GM19351 (cell line): ENCODE measurements around the gene MAD1L1.

Source experiments
- ATAC-seq: cut with Tn5 transposase; IDR thresholded peaks from one replicate; pipeline ENCODE4 v1.9.1; 2021; ENCODE audit warnings: mild to moderate bottlenecking, moderate library complexity; ENCODE audit not compliant: unreplicated experiment

The MAD1L1 gene

DNA sequence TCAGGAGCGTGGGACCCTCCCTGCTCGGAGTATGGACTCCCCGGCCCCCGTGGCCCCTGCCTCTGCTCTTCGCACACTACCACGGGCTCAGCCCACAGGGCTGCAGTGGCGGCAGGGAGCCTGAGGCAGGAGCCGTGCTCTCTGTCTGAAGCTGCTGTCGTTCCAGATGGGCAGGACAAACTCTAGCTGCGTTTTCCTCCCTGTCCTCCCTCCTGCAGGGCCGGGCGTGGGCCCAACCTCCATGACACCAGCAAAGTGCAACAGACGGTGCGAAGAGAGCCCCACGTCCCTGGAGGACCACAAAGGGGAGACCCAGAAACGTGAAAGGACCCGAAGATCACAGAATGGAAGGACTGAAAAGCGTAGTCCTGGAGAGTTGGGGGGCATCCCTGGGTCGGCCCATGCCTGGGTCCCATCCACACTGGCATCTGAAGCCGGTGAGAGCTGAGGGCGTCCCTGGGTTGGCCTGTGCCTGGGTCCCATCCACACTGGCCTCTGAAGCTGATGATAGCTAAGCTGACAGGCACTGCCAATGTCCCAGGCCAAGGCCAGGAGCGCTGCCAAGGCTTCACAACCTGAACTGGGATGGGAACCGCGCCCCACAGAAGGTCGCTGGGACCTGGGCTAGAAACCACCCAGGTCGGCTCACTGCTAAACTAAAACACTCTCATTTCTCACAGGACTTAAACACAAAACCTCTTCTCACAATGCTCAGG is 267.0 kb downstream of the MAD1L1 start:
- ATAC-seq, result no peak

DNA sequence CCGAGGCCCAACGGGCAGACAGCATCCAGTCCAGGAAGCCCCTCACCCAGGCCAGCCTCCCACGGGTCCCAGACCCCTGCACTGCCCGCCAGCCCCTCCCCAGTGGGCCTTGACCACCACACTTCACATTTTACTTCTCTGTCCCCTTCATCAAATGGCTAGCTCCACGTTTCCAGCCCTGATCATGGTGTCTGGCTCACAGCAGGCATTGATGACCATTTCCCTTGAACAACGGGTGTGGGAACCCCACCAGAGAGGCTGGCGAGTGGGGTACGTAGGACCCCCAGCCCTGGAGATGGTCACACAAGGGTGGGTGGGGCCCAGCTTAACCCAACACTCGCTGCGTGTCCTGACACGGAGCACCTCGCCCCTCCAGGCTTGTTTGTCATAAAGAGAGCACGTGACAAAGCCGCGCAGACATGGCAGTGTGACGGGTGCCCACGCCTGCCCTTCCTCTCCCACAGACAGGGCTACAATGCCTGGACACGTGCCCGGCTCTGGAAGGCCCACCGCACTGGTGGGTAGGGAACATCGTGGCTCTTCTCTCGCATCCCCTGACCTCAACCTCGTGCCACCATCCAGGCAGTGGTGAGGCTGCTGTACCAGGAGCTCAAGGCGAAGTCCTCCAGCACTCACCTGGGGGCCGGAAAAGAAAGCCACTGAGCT is 267.7 kb downstream of the MAD1L1 start:
- no peak for ATAC-seq

DNA sequence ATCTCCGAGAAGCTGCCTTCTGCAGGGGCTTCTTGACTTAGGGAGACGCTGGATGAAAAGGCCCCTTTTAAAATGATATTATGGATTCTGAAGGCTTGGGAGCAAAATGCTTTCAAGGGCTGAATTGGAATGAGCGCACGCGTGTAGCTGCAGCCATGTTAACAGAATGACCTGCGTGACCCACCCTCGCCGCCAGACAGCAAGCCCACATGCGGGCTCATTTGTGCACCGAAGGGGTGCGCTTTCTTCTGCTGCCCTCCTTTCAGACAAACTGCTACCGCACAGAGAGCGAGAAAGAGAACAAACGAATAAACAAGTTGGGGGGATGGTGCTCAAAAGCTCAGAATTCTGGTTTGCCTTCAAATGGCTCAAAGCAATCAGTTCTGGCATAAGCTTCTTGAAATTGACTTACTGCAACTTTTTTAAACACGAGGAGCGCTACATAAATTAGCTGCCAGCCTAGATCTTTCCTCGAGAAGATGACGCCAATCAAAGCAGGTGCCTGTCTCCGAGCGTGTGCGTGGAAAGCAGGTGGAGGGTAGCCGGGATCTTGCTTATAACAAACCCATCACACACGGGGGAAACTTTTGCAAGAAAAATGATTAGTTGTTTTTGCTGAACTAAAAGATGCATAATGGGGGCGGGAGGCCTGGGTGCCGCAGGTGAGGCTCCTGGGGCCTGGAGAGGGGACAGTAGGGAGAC is 268.4 kb downstream of the MAD1L1 start:
- ATAC-seq, result no peak

DNA sequence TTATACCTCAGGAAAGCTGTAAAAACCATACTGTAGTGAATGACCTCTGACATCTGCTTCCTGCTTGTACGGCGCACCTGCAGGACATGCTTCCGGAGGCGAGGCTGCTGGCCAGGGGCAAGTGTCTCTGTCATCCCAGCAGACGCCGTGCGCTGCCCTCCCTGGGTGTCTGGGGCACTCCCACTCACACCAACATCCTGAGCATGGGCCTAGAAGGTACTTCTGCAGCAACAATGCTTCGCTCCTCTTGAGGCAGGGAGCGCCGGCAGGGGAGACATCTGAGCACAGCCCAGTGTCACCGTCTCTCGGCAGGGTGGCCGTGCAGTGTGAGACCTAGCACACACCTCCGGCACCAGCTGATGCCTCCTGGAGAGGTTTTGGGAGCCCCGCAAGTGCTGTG is 269.2 kb downstream of the MAD1L1 start:
- no peak for ATAC-seq

DNA sequence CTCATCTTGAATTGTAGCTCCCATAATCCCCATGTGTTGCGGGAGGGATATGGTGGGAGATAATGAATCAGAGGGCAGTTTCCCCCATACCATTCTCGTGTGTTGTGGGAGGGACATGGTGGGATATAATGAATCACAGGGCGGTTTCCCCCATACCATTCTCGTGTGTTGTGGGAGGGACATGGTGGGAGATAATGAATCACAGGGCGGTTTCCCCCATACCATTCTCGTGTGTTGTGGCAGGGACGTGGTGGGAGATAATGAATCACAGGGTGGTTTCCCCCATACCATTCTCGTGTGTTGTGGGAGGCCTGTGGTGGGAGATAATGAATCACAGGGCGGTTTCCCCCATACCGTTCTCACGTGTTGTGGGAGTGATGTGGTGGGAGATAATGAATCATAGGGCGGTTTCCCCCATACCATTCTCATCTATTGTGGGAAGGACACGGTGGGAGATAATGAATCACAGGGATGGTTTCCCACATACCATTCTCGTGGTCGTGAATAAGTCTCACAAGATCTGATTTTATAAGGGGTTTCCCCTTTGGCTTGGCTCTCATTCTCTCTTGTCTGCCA is 271.0 kb downstream of the MAD1L1 start:
- no peak for ATAC-seq

DNA sequence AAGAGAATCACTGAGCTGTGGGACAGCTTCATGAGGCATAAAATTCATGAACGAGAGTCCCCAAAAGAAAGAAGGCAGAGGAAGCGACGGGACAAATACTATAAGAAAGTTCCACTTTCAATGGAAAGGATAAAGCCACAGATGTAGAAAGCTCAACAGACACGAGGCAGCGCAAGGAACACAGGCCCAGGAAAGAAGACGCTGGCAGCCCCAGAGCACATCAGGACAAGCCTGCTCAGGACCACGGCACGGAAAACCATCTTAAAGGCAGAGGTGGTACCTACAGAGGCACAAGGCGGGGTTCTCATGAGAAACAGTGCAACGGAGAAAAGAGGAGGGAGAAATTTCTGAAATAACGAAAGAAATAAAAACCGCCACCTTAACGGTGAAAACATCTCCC is 273.4 kb downstream of the MAD1L1 start:
- no peak for ATAC-seq

DNA sequence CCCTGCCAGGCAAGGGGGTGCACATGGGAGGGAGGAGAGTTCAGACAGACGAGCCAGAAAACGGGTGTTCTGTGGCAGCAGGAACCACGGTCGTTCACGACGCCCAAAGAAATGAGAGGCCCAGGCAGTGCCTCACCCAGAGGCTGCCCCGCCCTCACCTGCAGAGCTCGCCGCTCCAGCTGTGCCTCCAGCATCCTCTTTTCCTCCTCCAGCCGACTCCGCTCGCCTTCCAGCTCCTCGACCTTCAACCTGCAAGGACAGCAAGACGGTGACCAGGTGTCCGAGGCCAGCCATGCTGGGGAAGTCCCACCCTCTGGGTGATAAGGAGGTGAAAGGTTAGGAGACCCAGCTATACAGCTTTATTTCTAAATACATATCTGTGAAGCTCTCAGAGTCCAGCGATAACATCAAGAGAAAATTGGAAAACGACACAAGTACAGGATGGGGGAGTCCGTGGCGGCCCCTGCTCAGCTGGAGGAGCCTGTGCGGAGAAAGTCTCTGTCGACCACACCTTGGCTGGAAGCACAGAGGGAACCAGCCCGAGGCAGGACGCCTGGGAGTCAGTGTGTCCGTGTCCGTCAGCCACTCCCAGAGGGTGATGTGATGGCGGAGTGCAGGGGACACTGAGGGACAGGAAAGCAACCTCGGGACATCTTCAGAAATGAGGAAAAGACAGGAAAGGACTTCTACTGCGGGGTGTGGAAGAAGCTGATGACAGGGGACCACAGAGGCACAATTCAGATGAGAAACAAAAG is 275.1 kb downstream of the MAD1L1 start:
- no peak for ATAC-seq

DNA sequence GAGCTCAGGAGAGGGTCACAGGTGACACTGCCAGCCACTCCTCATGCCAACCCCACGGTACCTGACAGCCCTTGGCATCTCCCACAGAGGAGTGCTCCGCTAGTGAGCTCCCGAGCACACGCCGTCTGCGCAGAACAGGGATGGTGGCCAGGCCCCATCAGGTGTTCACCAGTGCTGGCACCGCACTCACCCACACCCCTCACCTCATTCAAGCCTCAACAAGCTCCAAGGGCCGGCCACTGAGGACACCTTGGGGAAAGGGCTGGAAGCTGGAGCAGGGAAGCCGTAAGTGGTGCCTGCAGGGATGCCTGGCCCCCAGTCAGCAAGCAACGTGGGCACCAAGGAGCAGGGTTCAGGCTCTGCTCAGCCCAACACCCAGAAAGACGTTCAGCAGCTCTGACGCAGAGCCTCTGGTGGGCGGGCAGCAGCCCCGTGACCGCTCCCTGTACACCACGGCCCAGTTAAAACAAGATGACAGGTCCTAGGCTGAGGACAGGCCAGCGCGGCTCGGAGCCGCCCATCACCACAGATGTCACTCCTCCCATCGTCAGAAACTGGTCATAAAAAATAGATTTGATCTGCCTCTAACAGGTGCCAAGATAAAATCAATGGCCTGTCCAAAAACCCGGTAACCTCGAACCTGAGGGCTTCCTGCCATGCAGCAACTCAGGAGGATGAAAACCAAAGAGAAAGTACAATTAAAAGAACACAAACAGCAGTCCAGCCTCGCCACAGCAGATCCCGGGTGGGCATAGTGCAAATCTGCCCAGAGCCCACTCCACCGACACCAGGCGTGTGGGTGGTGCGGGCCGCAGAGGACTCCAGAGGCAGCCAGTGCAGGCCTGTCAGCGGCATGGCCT is 275.9 kb downstream of the MAD1L1 start:
- no peak for ATAC-seq

DNA sequence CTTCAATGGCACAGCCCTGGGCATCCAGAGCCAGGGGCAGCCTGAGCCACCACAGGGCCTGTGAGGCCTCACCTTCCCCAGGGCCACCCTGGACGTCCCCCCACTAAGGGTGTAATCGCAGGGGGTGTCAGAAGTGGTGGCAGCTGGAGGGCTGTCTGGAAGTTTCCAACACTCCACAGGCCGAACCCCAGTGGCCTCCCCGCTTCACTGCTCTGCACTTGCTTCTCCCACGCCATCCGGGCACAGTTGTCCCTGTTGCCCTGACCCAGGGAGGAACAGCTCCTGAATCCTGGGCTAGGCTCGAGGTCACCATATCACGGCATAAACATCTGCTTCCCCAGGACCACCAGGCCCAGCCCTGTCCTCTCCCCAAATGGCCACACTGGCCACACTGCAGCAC is 276.6 kb downstream of the MAD1L1 start:
- no peak for ATAC-seq

DNA sequence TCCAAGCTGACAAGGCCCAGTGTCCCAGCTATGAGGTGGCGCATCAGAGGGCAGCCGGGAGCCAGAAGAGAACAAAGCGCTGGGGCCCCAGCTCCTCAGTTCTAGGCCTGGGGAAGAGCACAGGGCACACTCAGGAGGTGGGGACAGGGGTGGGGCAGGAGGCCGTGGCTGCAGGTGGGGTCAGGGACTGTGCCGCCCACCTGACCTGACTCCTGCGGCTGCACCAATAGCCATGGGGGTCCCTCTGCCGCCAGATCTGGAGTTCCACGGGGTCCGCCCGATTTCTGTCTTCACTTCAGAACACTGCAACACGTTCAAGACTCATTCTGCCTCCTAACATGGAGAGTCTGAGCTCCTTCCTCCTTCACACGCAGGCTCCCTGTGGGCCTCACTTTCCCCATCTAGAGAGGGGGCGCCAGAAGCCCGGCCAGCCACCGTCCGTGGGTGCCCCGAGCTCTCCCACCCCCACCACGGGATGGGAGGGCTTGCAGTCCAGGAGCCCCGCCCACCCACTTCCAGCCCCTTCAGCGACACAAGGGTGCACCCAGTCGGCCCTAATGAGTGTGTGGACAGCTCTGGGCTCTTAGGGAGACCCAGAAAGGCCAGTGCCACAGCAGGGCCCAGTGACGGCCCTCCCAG is 278.3 kb downstream of the MAD1L1 start:
- ATAC-seq, result no peak

DNA sequence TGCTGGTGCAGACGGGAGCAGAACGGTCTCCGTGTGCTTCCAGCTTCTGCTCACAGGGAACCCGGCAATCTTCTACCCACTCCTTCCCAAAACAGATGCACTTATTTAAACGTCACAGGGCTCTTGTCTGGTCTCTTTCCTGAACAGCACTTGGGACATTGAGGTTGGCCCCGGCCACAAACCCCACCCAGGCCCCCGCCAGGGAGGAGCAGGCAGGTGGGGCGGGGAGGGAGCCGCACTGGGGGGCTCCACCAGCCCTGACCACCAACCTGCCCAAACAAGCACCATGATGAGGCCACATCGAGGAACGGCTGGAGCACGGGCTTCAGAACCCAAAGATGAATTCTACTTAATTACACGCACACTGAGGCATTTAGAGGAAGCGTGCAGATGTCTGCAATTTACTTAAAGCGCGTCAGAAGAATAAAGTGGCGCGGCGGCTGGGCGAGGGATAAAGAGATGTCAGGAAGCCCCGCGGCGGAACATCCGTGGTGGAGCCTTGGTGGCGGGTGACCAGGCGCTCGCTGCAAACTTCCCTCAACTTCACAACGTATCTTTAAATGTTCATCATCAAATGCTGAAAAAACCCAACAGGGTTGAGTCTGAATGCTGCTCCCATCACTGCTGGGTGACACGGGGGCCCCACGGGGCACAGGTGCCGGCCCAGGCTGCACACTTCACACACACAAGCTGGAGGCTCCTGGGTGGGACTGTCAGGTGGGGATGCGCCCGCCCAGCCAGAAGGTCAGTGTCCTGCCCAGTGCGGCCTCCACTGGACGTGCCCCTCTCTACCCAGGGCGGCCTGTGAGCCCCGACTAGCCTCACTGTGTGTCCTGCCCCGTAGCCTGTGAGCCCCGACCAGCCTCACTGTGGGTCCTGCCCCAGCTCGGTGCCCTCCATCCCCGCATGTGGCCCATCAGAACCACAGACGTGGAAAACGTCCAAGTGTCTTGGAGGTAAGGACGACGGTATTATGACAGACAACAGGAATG is 279.2 kb downstream of the MAD1L1 start:
- no peak for ATAC-seq

DNA sequence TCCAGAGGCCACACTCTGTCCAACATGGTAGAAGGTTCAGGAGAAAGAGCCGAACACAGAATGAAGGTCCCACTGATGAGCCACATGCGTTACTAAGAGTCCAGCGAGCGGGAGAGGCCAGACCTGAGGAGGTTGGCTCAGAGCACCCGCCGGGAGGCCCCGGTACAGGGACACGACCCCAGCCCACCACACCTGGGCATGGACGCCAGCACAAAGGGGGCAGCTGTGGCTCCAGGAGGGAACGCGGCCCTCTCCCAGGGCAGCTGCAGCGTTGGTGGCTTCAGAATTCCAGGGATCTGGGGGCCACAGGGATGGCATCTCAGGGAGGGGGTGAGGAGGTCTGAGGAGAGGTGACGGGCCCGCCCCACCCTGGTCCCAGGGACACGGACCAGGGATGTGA is 280.0 kb downstream of the MAD1L1 start:
- ATAC-seq, result no peak

DNA sequence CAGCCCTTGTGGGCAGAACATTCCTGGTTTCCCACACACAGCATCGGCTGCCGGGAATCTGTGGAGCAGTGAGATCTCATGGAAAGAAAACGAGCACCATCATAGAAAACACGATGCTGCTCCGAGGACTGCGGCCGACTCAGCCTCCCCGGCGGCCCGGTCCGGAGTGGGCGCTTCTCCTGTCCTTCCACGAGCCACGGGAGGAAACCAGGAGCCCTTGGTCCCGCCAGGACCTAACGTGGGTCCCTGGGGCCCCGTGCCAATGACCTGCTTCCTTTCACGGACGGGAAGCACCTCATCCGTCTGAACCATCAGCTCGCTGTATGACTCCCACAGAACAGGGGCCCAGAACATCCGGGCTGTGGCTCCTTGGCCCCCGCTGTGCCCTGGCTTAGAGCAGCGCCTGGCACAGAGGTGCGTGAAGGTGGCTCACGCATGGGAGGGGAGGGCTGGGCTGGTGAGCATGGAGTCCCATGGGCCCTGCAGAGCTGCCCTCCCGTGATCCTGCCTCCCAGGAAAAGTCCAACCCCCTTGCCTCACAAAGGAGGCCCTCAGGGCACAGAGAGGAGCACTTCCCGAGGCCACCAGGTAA is 280.5 kb downstream of the MAD1L1 start:
- ATAC-seq, result no peak

DNA sequence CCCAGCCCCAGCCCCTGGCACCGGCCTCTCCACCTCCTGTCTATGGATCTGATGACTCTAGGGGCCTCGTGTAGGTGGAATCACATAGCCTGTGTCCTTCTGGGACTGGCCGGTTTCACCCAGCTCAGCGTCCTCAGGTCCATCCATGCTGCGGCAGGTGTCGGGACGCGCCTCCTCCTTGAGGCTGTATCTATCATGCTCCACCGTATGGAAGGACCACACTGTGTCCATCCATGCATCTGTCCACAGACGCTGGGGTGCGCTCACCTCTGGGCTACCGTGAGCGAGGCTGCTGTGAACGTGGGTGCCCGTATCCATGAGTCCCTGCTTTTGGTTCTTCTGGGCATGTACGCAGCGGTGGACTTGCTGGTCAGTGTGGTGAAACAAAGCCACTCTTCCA is 281.1 kb downstream of the MAD1L1 start:
- ATAC-seq, result no peak

DNA sequence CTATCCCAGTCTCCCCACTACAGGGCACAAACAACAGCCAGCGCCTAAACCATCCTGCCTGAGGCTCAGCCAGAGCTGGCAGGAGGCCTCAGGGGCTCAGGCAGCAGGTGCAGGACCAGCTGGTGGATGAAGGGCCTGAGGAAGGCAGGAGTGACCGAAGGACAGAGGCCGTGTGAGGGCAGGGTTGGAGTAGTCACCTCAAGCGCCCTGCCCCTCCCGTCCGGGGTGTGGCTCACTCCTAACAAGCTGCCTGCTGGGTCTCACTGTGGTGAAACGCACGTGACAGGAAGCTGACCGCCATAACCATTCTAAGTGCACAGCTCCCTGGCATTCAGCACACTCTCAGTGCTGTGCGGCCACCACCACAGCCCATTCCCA is 281.6 kb downstream of the MAD1L1 start:
- ATAC-seq, result no peak

DNA sequence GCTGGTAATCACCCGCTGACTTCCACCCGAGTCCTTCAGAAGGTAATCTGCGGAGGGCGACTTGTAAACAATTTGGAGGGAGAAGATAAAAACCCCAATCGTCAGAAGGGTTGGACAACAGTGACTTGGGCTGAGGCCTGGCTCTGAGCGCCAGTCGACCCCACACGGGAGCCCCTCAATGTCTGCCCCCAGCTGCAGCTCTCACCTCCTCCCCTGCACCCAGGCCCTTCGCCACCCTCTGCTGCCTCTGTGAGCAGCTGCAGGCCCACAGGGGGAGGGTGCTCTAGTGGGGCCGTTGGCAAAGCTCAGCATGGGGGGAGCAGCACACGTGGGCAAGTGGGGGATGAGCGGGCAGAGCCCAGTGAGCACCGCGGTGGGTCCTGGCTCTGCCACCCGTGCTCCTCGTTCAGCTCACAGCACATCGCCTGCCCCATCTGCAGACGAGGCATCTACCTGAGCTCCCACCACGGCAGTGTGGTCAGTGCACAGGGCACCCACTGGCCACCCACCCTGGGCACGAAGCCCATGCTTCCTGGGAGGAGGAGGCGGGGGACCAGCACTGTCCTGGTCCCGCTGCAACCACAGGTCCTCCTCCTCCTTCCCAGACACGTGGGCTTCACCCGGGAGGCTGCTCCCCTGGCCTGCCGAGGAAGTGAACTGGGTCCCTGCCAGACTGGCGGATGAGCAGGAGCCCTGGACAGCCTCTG is 282.1 kb downstream of the MAD1L1 start:
- ATAC-seq, result no peak

DNA sequence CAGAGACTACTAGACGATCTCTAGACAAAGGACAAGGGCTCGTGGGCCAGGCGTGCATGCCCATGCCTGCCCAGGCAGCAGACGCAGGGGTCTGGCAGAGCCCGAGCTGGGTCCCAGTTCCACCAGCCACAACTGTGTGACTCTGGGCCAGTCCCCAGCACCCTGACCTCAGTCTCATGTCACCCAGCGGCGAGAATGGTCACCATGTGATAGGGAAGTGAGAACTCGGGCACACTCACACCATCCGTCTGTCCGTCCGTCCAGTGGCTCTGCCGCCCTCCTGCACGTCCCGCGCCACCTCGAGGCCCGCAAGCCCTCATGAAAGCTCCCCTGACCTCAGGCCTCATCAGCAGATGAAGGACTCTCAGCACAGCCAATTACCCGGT is 282.7 kb downstream of the MAD1L1 start:
- ATAC-seq, result no peak

DNA sequence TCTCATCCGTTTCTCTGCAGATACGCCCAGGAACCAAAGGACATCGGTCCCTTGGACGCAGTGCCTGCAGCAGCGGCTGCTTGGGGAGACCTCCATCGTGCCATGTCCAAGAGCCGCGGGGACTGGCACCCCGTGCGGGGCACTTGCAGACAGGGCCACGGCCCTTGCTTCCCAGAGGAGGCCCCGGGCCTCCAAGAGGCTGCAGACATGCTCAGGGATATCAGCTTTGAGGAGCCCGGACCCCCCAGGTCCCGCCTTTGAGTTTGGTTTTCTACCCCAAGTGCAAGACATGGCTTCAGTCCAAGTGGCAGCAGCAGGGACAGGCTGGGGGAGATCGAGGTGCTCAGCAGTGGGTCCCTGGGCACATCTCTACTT is 283.1 kb downstream of the MAD1L1 start:
- ATAC-seq, result no peak
